ENCODE results near the gene GH2. TPM values are rescaled to one million over a fixed set of nuclear protein-coding genes. Genes with fewer than 3 reads are reported as not detected.

The GH2 gene
- total RNA-seq, 2 experiments from 2014 or later, result not detected

- BruUV-seq (replicated peaks), result no TSS peak
- POLR2A ChIA-PET, result interaction anchor here (0.5 to 0.7 kb wide), 2 partner anchors 27 to 127 kb away, joined by 3 read pairs; no protein-coding TSS in a partner anchor
Measured at GRCh38 chr17:63834431-63835166, 47.1 kb downstream of the GH2 start.

GRCh38 chr17:63833741-63834373, 47.9 kb downstream of the GH2 start:
- Histone ChIP-seq H2AFZ (ENCODE audit: low read length) (no peak overlapping the region), H3K36me3 (ENCODE audit: insufficient read depth, low read length) (peaks cover 100% of the 10 kb centered on the region), H3K9me2 (ENCODE audit: insufficient read depth, low read length) (no peaks in the 10 kb centered on the region), H3K27ac (ENCODE audit: low read depth, low read length, poor library complexity, severe bottlenecking) (no peak overlapping the region), H3K4me2 (ENCODE audit: low read length) (no peak overlapping the region), H4K20me1 (ENCODE audit: insufficient read depth, low read length) (0 out of 2 replicates have a peak, but pooled peaks cover 7% of the 10 kb centered on the region), H3K79me2 (ENCODE audit: insufficient read depth, low read depth, low read length) (peaks cover 30% of the 10 kb centered on the region), H3K4me1 (ENCODE audit: insufficient read depth, low read length, poor library complexity, severe bottlenecking) (peaks cover 20% of the 10 kb centered on the region), H3K9me3 (ENCODE audit: low read length) (no peaks in the 10 kb centered on the region), H3K4me3 (ENCODE audit: low read depth, low read length, poor library complexity, severe bottlenecking) (no peak overlapping the region)
- POLR2A ChIA-PET, result no interaction called here
- CTCF ChIA-PET (ENCODE audit: unreplicated experiment), result no interaction called here
- TF ChIP-seq EZH2phosphoT487 (IDR thresholded peaks at IDR 0.05; ENCODE audit: borderline replicate concordance, low read depth, low read length), result no peak
- TF ChIP-seq CTCF (conservative IDR thresholded peaks at IDR 0.05; ENCODE audit: low read length), result no peak
- no peak for DNase-seq (ENCODE audit: low spot score)
- no TSS peak for BruUV-seq (replicated peaks)
- intact Hi-C loops (cut with micrococcal nuclease; ENCODE audit: unreplicated experiment), result no loop called here

More at GRCh38 chr17:63834431-63835166, 47.1 kb downstream of the GH2 start:
- CTCF ChIA-PET (ENCODE audit: unreplicated experiment), result interaction anchor here (0.5 to 1.0 kb wide), 2 partner anchors 14 to 127 kb away, joined by 3 to 4 read pairs; no protein-coding TSS in a partner anchor
- Histone ChIP-seq H3K9me2 (ENCODE audit: insufficient read depth, low read length) (no peaks in the 10 kb centered on the region), H3K4me3 (ENCODE audit: low read depth, low read length, poor library complexity, severe bottlenecking) (no peak overlapping the region), H4K20me1 (ENCODE audit: insufficient read depth, low read length) (0 out of 2 replicates have a peak, but pooled peaks cover 10% of the 10 kb centered on the region), H2AFZ (ENCODE audit: low read length) (no peak overlapping the region), H3K4me2 (ENCODE audit: low read length) (no peak overlapping the region), H3K27ac (ENCODE audit: low read depth, low read length, poor library complexity, severe bottlenecking) (peak overlapping the region; percentile 41), H3K36me3 (ENCODE audit: insufficient read depth, low read length) (peaks cover 93% of the 10 kb centered on the region), H3K79me2 (ENCODE audit: insufficient read depth, low read depth, low read length) (peaks cover 33% of the 10 kb centered on the region), H3K9me3 (ENCODE audit: low read length) (no peaks in the 10 kb centered on the region), H3K4me1 (ENCODE audit: insufficient read depth, low read length, poor library complexity, severe bottlenecking) (peaks cover 22% of the 10 kb centered on the region)
- TF ChIP-seq EZH2phosphoT487 (IDR thresholded peaks at IDR 0.05; ENCODE audit: borderline replicate concordance, low read depth, low read length), result no peak
- peak; percentile 95 for TF ChIP-seq CTCF (conservative IDR thresholded peaks at IDR 0.05; ENCODE audit: low read length)
- intact Hi-C loops (cut with micrococcal nuclease; ENCODE audit: unreplicated experiment), result no loop called here
- peak; percentile 87 for DNase-seq (ENCODE audit: low spot score)

Data from OCI-LY7 (cell line).